K562 (cell line): ENCODE data around the gene RSPH9. TPM values are rescaled to one million over a fixed set of nuclear protein-coding genes. Genes with fewer than 3 reads are reported as not detected.

ENCODE experiments used
- ATF1 ChIP-seq, 2 experiments: fragments of 450-650 bp in 1 of 2; IDR thresholded peaks; 2 replicates each; pipeline ENCODE4 v1.6.1; 2016; ENCODE audit warnings: missing compliant biosample characterization in 1 of 2, missing genetic modification characterization in 1 of 2
- CC2D1A ChIP-seq: fragments of 450-650 bp; IDR thresholded peaks from 2 replicates; pipeline ENCODE4 v1.6.1; 2017; ENCODE audit warnings: mild to moderate bottlenecking
- E2F6 ChIP-seq, 2 experiments: IDR thresholded peaks; 2 replicates each; pipeline ENCODE4 v1.6.1; 2011; ENCODE audit warnings: borderline replicate concordance in 1 of 2, control low read depth in 1 of 2, low read depth in 1 of 2, low read length in 1 of 2, mild to moderate bottlenecking in 1 of 2, mixed read lengths in 1 of 2, moderate library complexity in 1 of 2; ENCODE audit not compliant: insufficient read depth in 1 of 2, insufficient read length in 1 of 2, poor library complexity in 1 of 2, severe bottlenecking in 1 of 2; ENCODE audit errors: extremely low read depth in 1 of 2
- ERF ChIP-seq: fragments of 450-650 bp; formaldehyde crosslinking; IDR thresholded peaks from 2 replicates; pipeline ENCODE4 v1.4.0; 2020; ENCODE audit warnings: mild to moderate bottlenecking, mixed read lengths
- ESRRA ChIP-seq: fragments of 450-650 bp; IDR thresholded peaks from 2 replicates; pipeline ENCODE4 v1.6.1; 2014; ENCODE audit warnings: low read depth, mild to moderate bottlenecking, moderate library complexity, borderline replicate concordance
- LCOR ChIP-seq: sonication (generic); formaldehyde crosslinking; IDR thresholded peaks from 2 replicates; pipeline ENCODE4 v1.8.0; 2022; ENCODE audit warnings: mild to moderate bottlenecking, missing genetic modification reagents
- MYBL2 ChIP-seq, 2 experiments: fragments of 450-650 bp in 1 of 2; sonication (generic) in 1 of 2; formaldehyde crosslinking in 1 of 2; IDR thresholded peaks; 2 replicates each; pipeline versions ENCODE4 v1.6.1 to v1.8.1; 2017 to 2022; ENCODE audit warnings: borderline replicate concordance in 1 of 2, inconsistent platforms in 1 of 2, low read depth in 1 of 2, mild to moderate bottlenecking in 1 of 2, missing genetic modification reagents in 1 of 2, moderate library complexity in 1 of 2
- NBN ChIP-seq: fragments of 450-650 bp; IDR thresholded peaks from 2 replicates; pipeline ENCODE4 v1.6.1; 2016; ENCODE audit warnings: low read depth, mild to moderate bottlenecking
- NCOA2 ChIP-seq, 2 experiments: fragments of 450-650 bp; IDR thresholded peaks; 2 replicates each; pipeline ENCODE4 v1.6.1; 2018; ENCODE audit warnings: mild to moderate bottlenecking in 2 of 2, moderate library complexity in 1 of 2; ENCODE audit not compliant: partially characterized antibody in 2 of 2
- NRF1 ChIP-seq, 2 experiments: fragments of 450-650 bp; IDR thresholded peaks in 1 of 2; conservative IDR thresholded peaks in 1 of 2; 2 replicates each; pipeline ENCODE4 v1.6.1; 2014; ENCODE audit warnings: mild to moderate bottlenecking in 2 of 2
- PML ChIP-seq: IDR thresholded peaks from 2 replicates; pipeline ENCODE4 v1.6.1; 2012; ENCODE audit warnings: low read length, inconsistent platforms
- POLR3G ChIP-seq: IDR thresholded peaks from 2 replicates; pipeline ENCODE4 v1.6.1; 2011; ENCODE audit not compliant: insufficient read length, insufficient replicate concordance; ENCODE audit errors: extremely low read depth
- POU5F1 ChIP-seq: fragments of 150-350 bp; IDR thresholded peaks from 2 replicates; pipeline ENCODE4 v1.6.1; 2014; ENCODE audit warnings: borderline replicate concordance, low read length, low read depth, mild to moderate bottlenecking; ENCODE audit not compliant: partially characterized antibody
- PRPF4 ChIP-seq: fragments of 200-400 bp; formaldehyde crosslinking; IDR thresholded peaks from one replicate; pipeline ENCODE4 v1.6.1; 2017; ENCODE audit warnings: low read length, low read depth, mild to moderate bottlenecking; ENCODE audit not compliant: insufficient read depth, poor library complexity, severe bottlenecking
- SMAD3 ChIP-seq: fragments of 450-650 bp; formaldehyde crosslinking; conservative IDR thresholded peaks from 2 replicates; pipeline ENCODE4 v1.4.0; 2020; ENCODE audit warnings: mild to moderate bottlenecking
- SRF ChIP-seq, 2 experiments: fragments of 250-450, 450-650 bp in 1 of 2; sonication (Bioruptor Pico) in 1 of 2; sonication (generic) in 1 of 2; formaldehyde crosslinking; IDR thresholded peaks; 2 replicates each; pipeline versions ENCODE4 v1.5.0 to v1.5.1; 2020 to 2022; ENCODE audit warnings: mild to moderate bottlenecking in 1 of 2, missing genetic modification reagents in 1 of 2
- SUPT5H ChIP-seq: fragments of 450-650 bp; IDR thresholded peaks from 2 replicates; pipeline ENCODE4 v1.6.1; 2016
- TAF7 ChIP-seq: fragments of 450-650 bp; IDR thresholded peaks from 2 replicates; pipeline ENCODE4 v1.6.1; 2016; ENCODE audit warnings: missing genetic modification characterization, missing compliant biosample characterization
- TBP ChIP-seq: optimal IDR thresholded peaks from 2 replicates; pipeline ENCODE3; 2011; ENCODE audit warnings: low read depth, low read length, improper control_type of control experiment
- TCFL5 ChIP-seq: fragments of 250-450 bp; sonication (Bioruptor Pico); conservative IDR thresholded peaks from 2 replicates; pipeline ENCODE4 v1.6.1; 2021; ENCODE audit warnings: mild to moderate bottlenecking, moderate library complexity, matching md5 sums
- THAP7 ChIP-seq: fragments of 250-450 bp; sonication (Bioruptor Pico); IDR thresholded peaks from 2 replicates; pipeline ENCODE4 v1.5.0; 2021
- THRB ChIP-seq: fragments of 450-650 bp; formaldehyde crosslinking; conservative IDR thresholded peaks from 2 replicates; pipeline ENCODE4 v1.4.0; 2022; ENCODE audit warnings: mild to moderate bottlenecking, missing genetic modification characterization
- ZFPM2 ChIP-seq: fragments of 250-450 bp; sonication (Bioruptor Pico); IDR thresholded peaks from 2 replicates; pipeline ENCODE4 v1.5.1; 2022; ENCODE audit warnings: mild to moderate bottlenecking
- ZNF212 ChIP-seq: fragments of 450-650 bp; formaldehyde crosslinking; IDR thresholded peaks from 2 replicates; pipeline ENCODE4 v1.4.0; 2020; ENCODE audit warnings: mild to moderate bottlenecking
- polyA plus RNA-seq, 8 experiments: library from polyadenylated mRNA; depleted of rRNA in 4 of 8; stranded (reverse) in 5 of 8; unstranded in 3 of 8; fragments of >200 nt; fragmentation: Nextera tagmentation in 2 of 8; fragmentation: Illumina TruSeq in 1 of 8; extraction: Ambion mirVana in 2 of 8; extraction: Trizol in 1 of 8; gene quantifications; 2 replicates each; pipeline versions ENCODE4 v1.2.1 to v1.2.3, GENCODE V29; 2011 to 2014; ENCODE audit warnings: inconsistent platforms in 1 of 8, missing spikeins in 1 of 8
- total RNA-seq, 7 experiments: library from RNA; depleted of rRNA in 6 of 7; stranded (reverse); fragments of >200 nt in 6 of 7; fragmentation: Illumina TruSeq in 2 of 7; extraction: Trizol in 2 of 7; gene quantifications; 2 replicates each; pipeline versions ENCODE4 v1.2.1 to v1.2.3, GENCODE V29; 2011 to 2021; ENCODE audit warnings: low replicate concordance in 1 of 7

Gene RSPH9
- total and polyA plus RNA-seq, 9 of the 15 experiments (the other 6 are each of a cell fraction or from before 2014, with no cell fraction given): 0.05 to 0.60 (median 0.39) TPM; not detected in 6

GRCh38 chr6:43629505-43630300 lies 15.1 kb upstream of the RSPH9 start (continued):
- peak; percentile 90; the same call in 1 of the 2 replicates for TF ChIP-seq ZFPM2
- TF ChIP-seq LCOR: peak; percentile 74; the same call in 1 of the 2 replicates
- TF ChIP-seq PML: peak; percentile 85
- TF ChIP-seq ZNF212 (CRISPR knock-in tag): peak; percentile 68; the same call in 1 of the 2 replicates
- peak; percentile 2; the same call in 1 of the 2 replicates for TF ChIP-seq THRB (CRISPR knock-in tag)
- TF ChIP-seq E2F6 (IDR thresholded peaks at IDR 0.05; ENCODE audit: borderline replicate concordance in 1 of 2, extremely low read depth in 1 of 2, insufficient read depth in 1 of 2, insufficient read length in 1 of 2, low read depth in 1 of 2, low read length in 1 of 2, poor library complexity in 1 of 2, severe bottlenecking in 1 of 2): peak; percentile 87 to 92
- no peak for TF ChIP-seq POU5F1
- peak; percentile 58; the same call in 1 of the 2 replicates for TF ChIP-seq ESRRA
- peak; percentile 32; the same call in 1 of the 2 replicates for TF ChIP-seq TCFL5 (CRISPR knock-in tag)
- peak; percentile 81; the same call in 1 of the 2 replicates for TF ChIP-seq NBN
- 0 out of 2 replicates have a peak, but pooled peaks have one; percentile 75 for TF ChIP-seq SMAD3
- TF ChIP-seq SRF (CRISPR knock-in tag; IDR thresholded peaks at IDR 0.05): peak in 1 of 2 experiments; percentile 84; a peak in 3 of 4 replicates
- peak; percentile 73 for TF ChIP-seq PRPF4
- TF ChIP-seq ATF1 (CRISPR knock-in tag; IDR thresholded peaks at IDR 0.05): no peak
- peak; percentile 78 for TF ChIP-seq ATF1 (tag; IDR thresholded peaks at IDR 0.05)
- TF ChIP-seq TAF7 (tag): peak; percentile 80; the same call in 1 of the 2 replicates
- no peak for TF ChIP-seq NCOA2 (IDR thresholded peaks at IDR 0.05; ENCODE audit: partially characterized antibody in 2 of 2)
- TF ChIP-seq TBP: peak; percentile 98
- TF ChIP-seq THAP7 (CRISPR knock-in tag): peak; percentile 90; the same call in 1 of the 2 replicates
- TF ChIP-seq SUPT5H: peak; percentile 97
- TF ChIP-seq POLR3G: no peak
- peak; percentile 89 for TF ChIP-seq ERF (CRISPR knock-in tag)
- TF ChIP-seq CC2D1A: peak; percentile 52; the same call in 1 of the 2 replicates
- TF ChIP-seq NRF1 (conservative IDR thresholded peaks at IDR 0.05 in 1 of 2, IDR thresholded peaks at IDR 0.05 in 1 of 2): peak; percentile 42 to 47; a peak in 3 of 4 replicates
- peak; percentile 96 for TF ChIP-seq MYBL2 (IDR thresholded peaks at IDR 0.05; ENCODE audit: low read depth)
- no peak for TF ChIP-seq MYBL2 (CRISPR knock-in tag; IDR thresholded peaks at IDR 0.05; ENCODE audit: borderline replicate concordance)
